Sigmoid colon (tissue), 7 donors: ENCODE measurements around the gene RAP1B. TPM values are rescaled to one million over a fixed set of nuclear protein-coding genes. Genes with fewer than 3 reads are reported as not detected.
"Not testable (repeated sequence)": the region's sequence is repeated elsewhere in the genome, so short reads cannot be mapped to it uniquely, and the experiment has no call there.

Source experiments
- DNase-seq: peaks from one replicate; pipeline ENCODE4 v3.0.0-alpha.2; 2019
- H3K27ac ChIP-seq, 4 donors: fragments of 200-600 bp; sonication (generic); one replicate each; pipeline ENCODE4 v1.5.1; 2016 to 2019; ENCODE audit warnings: mild to moderate bottlenecking in 1 of 4
- H3K27me3 ChIP-seq, 3 donors: fragments of 200-600 bp; sonication (generic); one replicate each; pipeline ENCODE4 v1.5.1; 2019; ENCODE audit warnings: mild to moderate bottlenecking in 1 of 3
- H3K36me3 ChIP-seq, 4 donors: fragments of 200-600 bp; sonication (generic); one replicate each; pipeline ENCODE4 v1.5.1; 2016 to 2019
- H3K4me1 ChIP-seq, 4 donors: fragments of 200-600 bp; sonication (generic); one replicate each; pipeline ENCODE4 v1.5.1; 2017 to 2019
- H3K4me3 ChIP-seq, 4 donors: fragments of 200-600 bp; sonication (generic); one replicate each; pipeline ENCODE4 v1.5.1; 2017 to 2019; ENCODE audit warnings: mild to moderate bottlenecking in 2 of 4, moderate library complexity in 1 of 4
- H3K9me3 ChIP-seq, 4 donors: fragments of 200-600 bp in 3 of 4; sonication (generic) in 3 of 4; one replicate each; pipeline versions ENCODE4 v1.5.1 to v1.6.1; 2013 to 2019
- EP300 ChIP-seq, 4 donors: sonication (generic); formaldehyde crosslinking; IDR thresholded peaks; one replicate each; pipeline ENCODE4 v1.6.1; 2017; ENCODE audit warnings: antibody characterized with exemption in 4 of 4
- POLR2A ChIP-seq, 2 donors: fragments of 450-650 bp; IDR thresholded peaks; one replicate each; pipeline ENCODE4 v1.6.1; 2016; ENCODE audit warnings: antibody characterized with exemption in 2 of 2, mild to moderate bottlenecking in 2 of 2, moderate library complexity in 2 of 2
- POLR2AphosphoS5 ChIP-seq, 4 donors: sonication (generic); formaldehyde crosslinking; IDR thresholded peaks; one replicate each; pipeline ENCODE4 v1.6.1; 2017; ENCODE audit warnings: antibody characterized with exemption in 4 of 4
- WGBS, 2 donors: extraction: QIAGEN DNeasy Blood & Tissue Kit; methylation state at CpG; one replicate each; pipeline ENCODE4 v1.1.7; 2013; 5-methylcytosine and 5-hydroxymethylcytosine counted together
- intact Hi-C: fragments of 100-400 bp; cut with DNase I; formaldehyde crosslinking; loops from one replicate; pipeline ENCODE4 v1.15.1; 2023
- polyA plus RNA-seq, 3 donors: library from polyadenylated mRNA; stranded (reverse); fragments of 200-250 nt; gene quantifications; one replicate each; pipeline ENCODE4 v1.2.3, GENCODE V29; 2013
- total RNA-seq, 4 donors: library from RNA; depleted of rRNA; stranded (reverse); fragments of >200 nt; gene quantifications; one replicate each; pipeline ENCODE4 v1.1.0, GENCODE V29; 2016
- TF ChIP-seq, protein P1 (sequence below), 4 experiments: fragments of 450-650 bp in 3 of 4; fragments of 200-600 bp in 1 of 4; IDR thresholded peaks; one replicate each; pipeline ENCODE4 v1.5.1; 2016 to 2019; ENCODE audit warnings: antibody characterized with exemption in 4 of 4, mild to moderate bottlenecking in 3 of 4, moderate library complexity in 2 of 4
- donor health status: healthy with polysubstance abuse.
- donor health status: Bipolar disorder and iron deficiency.
- donor health status: healthy.

The RAP1B gene
- total and polyA plus RNA-seq, 7 donors, result 146 to 258 (median 213) TPM

DNA sequence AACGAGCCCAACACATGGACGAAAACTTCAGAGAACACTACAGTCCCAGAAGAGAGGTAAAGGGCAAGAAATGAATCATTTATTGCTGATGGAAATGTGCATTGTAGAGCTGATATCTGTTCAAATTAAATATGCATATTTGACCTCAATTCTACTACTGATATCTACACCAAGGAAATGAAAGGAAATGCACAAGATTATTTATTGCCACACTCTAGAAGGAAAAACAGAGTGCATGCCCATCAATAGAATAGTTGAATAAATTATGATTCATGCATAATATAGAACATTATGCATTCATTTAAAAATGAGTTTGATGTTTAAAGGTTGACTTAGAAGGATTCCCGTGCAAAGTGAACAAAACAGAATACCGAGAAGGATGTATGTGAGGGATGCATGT lies 60.5 kb downstream of the RAP1B start:
- Histone ChIP-seq H3K27me3 (no peaks in the 10 kb centered on the region), H3K9me3 (no peaks in the 10 kb centered on the region), H3K27ac (no peak overlapping the region), H3K4me1 (peaks cover 0 to 1% (median 0%) of the 10 kb centered on the region in 4 donors), H3K36me3 (no peaks in the 10 kb centered on the region), H3K4me3 (no peak overlapping the region)
- peak in 2 of 4 donors; percentile 19 to 38 for TF ChIP-seq POLR2AphosphoS5 (IDR thresholded peaks at IDR 0.05)
- TF ChIP-seq POLR2A (IDR thresholded peaks at IDR 0.05), result no peak
- no peak for DNase-seq
- intact Hi-C loops, result no loop called here
- WGBS, 2 donors, result 80 to 93% methylated on average over 4 of the region's 4 CpGs

DNA sequence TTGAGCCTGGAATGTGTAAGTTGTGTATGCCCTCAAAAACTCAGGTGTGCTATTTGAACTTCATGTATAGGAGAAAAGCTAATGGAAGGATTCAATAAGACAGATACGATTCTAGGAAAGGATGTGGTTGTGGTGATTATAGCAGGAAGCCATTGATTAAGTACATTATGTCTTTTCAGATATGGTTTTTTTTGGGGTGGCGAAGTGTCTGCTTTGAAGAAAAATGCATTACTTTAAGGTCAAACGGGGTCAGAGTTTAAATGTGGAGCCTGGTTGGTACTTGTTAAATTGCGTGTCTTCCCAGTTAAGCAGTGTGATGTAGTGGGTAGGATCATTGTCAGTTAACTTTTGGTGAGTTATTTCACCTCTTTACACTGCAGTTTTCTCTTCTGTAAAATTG lies 63.1 kb downstream of the RAP1B start:
- Histone ChIP-seq H3K4me3 (no peak overlapping the region), H3K27ac (no peak overlapping the region), H3K27me3 (no peaks in the 10 kb centered on the region), H3K4me1 (peaks cover 0 to 5% (median 0%) of the 10 kb centered on the region in 4 donors), H3K36me3 (no peaks in the 10 kb centered on the region), H3K9me3 (no peaks in the 10 kb centered on the region)
- 70 to 74% methylated on average over 4 of the region's 4 CpGs for WGBS, 2 donors
- TF ChIP-seq POLR2AphosphoS5 (IDR thresholded peaks at IDR 0.05), result no peak
- no peak for TF ChIP-seq POLR2A (IDR thresholded peaks at IDR 0.05)
- TF ChIP-seq, protein P1, sequence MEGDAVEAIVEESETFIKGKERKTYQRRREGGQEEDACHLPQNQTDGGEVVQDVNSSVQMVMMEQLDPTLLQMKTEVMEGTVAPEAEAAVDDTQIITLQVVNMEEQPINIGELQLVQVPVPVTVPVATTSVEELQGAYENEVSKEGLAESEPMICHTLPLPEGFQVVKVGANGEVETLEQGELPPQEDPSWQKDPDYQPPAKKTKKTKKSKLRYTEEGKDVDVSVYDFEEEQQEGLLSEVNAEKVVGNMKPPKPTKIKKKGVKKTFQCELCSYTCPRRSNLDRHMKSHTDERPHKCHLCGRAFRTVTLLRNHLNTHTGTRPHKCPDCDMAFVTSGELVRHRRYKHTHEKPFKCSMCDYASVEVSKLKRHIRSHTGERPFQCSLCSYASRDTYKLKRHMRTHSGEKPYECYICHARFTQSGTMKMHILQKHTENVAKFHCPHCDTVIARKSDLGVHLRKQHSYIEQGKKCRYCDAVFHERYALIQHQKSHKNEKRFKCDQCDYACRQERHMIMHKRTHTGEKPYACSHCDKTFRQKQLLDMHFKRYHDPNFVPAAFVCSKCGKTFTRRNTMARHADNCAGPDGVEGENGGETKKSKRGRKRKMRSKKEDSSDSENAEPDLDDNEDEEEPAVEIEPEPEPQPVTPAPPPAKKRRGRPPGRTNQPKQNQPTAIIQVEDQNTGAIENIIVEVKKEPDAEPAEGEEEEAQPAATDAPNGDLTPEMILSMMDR (IDR thresholded peaks at IDR 0.05), result no peak
- TF ChIP-seq EP300 (IDR thresholded peaks at IDR 0.05), result no peak
- intact Hi-C loops, result no loop called here
- DNase-seq, result no peak

DNA sequence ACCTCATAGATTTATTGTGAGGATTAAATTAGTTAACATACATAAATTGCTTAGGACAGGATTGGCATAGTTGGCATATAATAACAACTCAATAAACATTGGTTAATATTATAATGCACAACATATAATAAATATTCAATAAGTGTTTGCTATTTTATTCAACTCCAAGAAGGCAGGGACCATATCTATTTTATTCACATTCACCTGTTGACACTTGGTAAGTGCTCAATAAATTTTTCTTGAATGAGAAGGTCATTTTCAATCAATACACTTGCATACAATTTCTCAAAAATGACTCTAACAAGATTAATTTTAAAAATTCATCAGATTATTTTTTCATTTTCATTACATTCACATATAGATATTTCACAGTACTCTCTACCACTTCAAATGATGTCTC lies 63.7 kb downstream of the RAP1B start:
- H3K27ac ChIP-seq, result no peak overlapping the region
- intact Hi-C loops, result no loop called here

DNA sequence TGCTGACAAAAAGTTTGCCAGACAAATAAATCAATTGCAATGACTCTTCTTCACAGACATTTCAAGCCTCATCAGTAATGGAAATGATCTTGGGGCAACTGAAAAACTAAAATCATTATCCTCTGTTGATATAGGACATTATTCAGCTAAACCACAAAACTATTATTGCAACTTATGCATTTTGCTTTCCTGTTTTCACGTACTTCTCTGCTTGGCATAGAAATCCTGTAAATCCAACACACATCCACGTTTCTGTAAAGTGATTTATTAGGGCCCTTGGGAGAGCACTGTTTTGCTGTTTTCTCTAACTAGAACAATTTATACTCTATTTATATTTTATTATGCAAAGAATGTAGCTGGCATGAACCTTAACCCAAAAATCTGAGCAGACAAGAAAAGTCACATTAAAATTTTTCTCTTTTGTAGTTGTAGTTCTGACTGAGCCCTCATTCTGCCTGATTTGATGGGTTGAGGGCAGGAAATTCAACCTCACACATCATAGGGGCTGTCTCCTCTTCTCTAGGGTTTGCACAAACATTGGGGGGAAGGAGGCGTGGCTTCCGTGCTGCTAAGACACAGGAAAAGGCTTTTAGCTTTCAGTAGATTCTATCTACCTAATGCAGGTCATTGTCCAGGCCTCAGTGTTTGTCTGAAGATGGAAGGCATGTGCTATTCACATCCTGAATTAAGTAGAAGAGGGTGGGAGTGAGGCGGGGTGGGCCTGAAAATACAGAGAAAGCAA lies 64.6 kb downstream of the RAP1B start:
- TF ChIP-seq, protein P1 (IDR thresholded peaks at IDR 0.05), result no peak
- TF ChIP-seq POLR2A (IDR thresholded peaks at IDR 0.05) (no peak), EP300 (IDR thresholded peaks at IDR 0.05) (no peak), POLR2AphosphoS5 (IDR thresholded peaks at IDR 0.05) (no peak)
- H3K4me3 ChIP-seq, result no peak overlapping the region
- 31 to 58% methylated on average over 5 of the region's 5 CpGs for WGBS, 2 donors
- no peaks in the 10 kb centered on the region for H3K36me3 ChIP-seq
- intact Hi-C loops, result no loop called here
- DNase-seq, result no peak
- H3K27me3 ChIP-seq, result no peaks in the 10 kb centered on the region
- H3K27ac ChIP-seq, result peak overlapping the region in 1 of 4 donors; percentile 9
- no peaks in the 10 kb centered on the region for H3K9me3 ChIP-seq
- H3K4me1 ChIP-seq, result peaks cover 0 to 5% (median 0%) of the 10 kb centered on the region in 4 donors

More for the DNA sequence above, 63.7 kb downstream of the RAP1B start:
- Histone ChIP-seq H3K4me1 (peaks cover 0 to 5% (median 0%) of the 10 kb centered on the region in 4 donors), H3K27me3 (no peaks in the 10 kb centered on the region), H3K36me3 (no peaks in the 10 kb centered on the region), H3K9me3 (no peaks in the 10 kb centered on the region), H3K4me3 (no peak overlapping the region)
- TF ChIP-seq, protein P1 (IDR thresholded peaks at IDR 0.05), result no peak
- TF ChIP-seq POLR2AphosphoS5 (IDR thresholded peaks at IDR 0.05), result no peak
- DNase-seq, result no peak

DNA sequence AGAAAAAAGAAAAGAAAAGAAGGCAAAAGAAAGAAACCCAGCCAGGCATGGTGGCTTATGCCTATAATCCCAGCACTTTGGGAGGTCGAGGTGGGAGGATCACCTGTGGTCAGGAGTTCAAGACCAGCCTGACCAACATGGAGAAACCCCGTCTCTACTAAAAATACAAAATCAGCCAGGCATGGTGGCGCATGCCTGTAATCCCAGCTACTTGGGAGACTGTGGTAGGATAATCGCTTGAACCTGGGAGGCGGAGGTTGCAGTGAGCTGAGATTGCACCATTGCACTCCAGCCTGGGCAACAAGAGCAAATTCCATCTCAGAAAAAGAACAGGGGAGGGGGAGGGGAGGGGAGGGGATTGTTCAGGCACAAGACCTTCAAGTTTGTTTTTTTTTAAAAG lies 66.2 kb downstream of the RAP1B start:
- H3K36me3 ChIP-seq, H3K4me3 ChIP-seq, H3K9me3 ChIP-seq, H3K4me1 ChIP-seq, DNase-seq, H3K27me3 ChIP-seq, H3K27ac ChIP-seq, intact Hi-C loops: not testable (repeated sequence)
- WGBS, 2 donors, result 96 to 98% methylated on average over 5 of the region's 5 CpGs

DNA sequence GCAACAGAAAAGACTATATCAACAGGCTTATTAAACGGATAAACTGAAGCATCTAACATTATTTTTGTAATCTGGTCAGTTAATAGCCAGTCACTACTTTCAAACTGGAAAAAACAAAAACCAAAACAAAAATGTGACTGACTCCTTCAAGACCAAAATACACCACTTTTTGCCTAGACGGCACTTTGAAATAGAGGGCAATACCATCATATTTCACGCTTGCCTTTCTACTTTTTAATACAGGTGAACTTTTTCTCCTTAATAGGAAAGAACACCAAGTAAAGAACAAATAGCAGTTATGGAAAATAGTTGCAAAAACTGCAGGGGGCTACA lies 75.5 kb downstream of the RAP1B start:
- peak overlapping the region; percentile 73 to 88 (median 78) for H3K4me3 ChIP-seq
- H3K36me3 ChIP-seq, result peaks cover 2 to 15% (median 6%) of the 10 kb centered on the region in 4 donors
- H3K9me3 ChIP-seq, result no peaks in the 10 kb centered on the region
- intact Hi-C loops, result loop anchor here (2.0 to 5.0 kb wide), 5 partner anchors 61 to 464 kb away; partner anchors contain the start of genes MDM2, RAP1B and SLC35E3
- DNase-seq, result no peak
- H3K27me3 ChIP-seq, result no peaks in the 10 kb centered on the region
- no peak for TF ChIP-seq POLR2A (IDR thresholded peaks at IDR 0.05)
- TF ChIP-seq EP300 (IDR thresholded peaks at IDR 0.05), result no peak
- TF ChIP-seq, protein P1 (IDR thresholded peaks at IDR 0.05), result no peak
- no peak for TF ChIP-seq POLR2AphosphoS5 (IDR thresholded peaks at IDR 0.05)
- H3K27ac ChIP-seq, result peak overlapping the region; percentile 73 to 85 (median 83)
- WGBS, 2 donors, result 25 to 38% methylated on average over 3 of the region's 3 CpGs
- peaks cover 0 to 24% (median 16%) of the 10 kb centered on the region in 4 donors for H3K4me1 ChIP-seq
